Posterior vena cava (tissue), 2 donors: Measurements from ENCODE around the gene ATP11C. TPM values are rescaled to one million over a fixed set of nuclear protein-coding genes. Genes with fewer than 3 reads are reported as not detected.
"Not testable (repeated sequence)": the region's sequence is repeated elsewhere in the genome, so short reads cannot be mapped to it uniquely, and the experiment has no call there.

Source experiments
- DNase-seq: peaks from one replicate; pipeline ENCODE4 v3.0.0-alpha.2; 2020; ENCODE audit warnings: low spot score
- intact Hi-C, 2 donors: fragments of 100-400 bp; cut with DNase I; formaldehyde crosslinking; loops; one replicate each; pipeline versions ENCODE4 v1.14.1 to v1.14.2; 2022 to 2023
- total RNA-seq, 2 donors: library from RNA; stranded (reverse); fragmentation: NEBNext Ultra II Directional; extraction: Animal tissue kit (Norgen Biotek cat#: 25700); gene quantifications; one replicate each; pipeline ENCODE4 v1.2.1, GENCODE V29; 2021
- donor health status: DM: yes; HTN: yes; CAD: no.
- donor health status: DM: yes; HTN: yes; CAD: no.

Gene ATP11C
- total RNA-seq, 2 donors from 2014 or later: 24.5 to 27.2 TPM

DNA sequence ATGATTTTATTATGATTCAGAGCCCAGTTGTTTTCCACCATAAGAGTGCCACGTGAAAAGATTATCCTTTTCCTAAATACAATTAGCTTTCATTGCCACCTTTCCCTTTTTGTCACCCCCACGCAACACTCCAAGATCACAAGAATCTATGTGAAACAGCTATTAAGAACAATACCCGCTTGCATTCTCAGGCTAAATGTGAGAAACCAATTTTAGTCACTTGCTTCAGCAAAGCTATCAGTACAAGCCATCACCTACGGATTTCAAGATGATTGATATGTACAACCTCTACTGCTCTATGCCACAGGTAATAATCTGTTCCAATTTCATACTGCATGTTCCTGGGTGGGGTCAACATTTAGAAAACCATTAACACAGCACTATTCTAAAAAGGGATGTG, 2.5 kb downstream of the ATP11C start:
- intact Hi-C loops: no loop called here
- no peak for DNase-seq

DNA sequence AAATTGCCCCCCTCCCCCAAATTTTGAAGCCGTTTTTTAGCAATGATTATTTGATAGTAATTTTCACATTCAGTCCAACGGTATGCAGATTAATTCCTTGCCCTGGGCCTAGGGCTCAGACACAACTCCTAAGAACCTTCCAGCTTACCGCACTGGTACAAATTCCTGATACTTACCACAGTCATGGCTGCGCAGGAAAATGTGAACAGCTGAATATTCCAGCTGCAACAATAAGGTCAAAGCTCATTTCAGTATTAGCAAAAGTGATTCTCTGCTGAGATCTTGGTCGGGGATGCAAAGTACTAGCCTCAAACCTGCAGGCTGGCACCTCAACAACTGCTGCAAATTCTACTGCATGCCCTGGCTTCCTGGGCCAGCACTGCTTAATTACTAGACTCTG, 3.0 kb downstream of the ATP11C start:
- intact Hi-C loops: no loop called here
- no peak for DNase-seq

DNA sequence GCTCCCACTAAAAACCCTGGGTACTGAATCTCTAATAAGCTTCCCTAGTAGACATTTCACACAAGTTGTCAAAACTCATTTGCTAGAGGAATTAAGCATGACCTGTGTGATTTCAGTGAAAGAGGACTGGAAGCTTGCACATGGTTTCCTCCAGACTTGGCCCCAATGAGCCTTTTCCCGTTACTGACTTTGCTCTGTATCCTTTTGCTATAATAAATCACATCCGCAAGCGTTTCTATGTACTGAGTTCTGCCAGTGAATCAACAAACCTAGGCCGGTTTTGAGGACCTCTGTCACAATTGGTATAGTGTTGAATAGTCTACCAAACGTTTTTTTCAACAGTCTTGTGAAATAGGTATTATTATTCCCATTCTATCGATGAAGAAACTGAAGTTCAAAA, 8.2 kb downstream of the ATP11C start:
- DNase-seq: no peak
- intact Hi-C loops: no loop called here

DNA sequence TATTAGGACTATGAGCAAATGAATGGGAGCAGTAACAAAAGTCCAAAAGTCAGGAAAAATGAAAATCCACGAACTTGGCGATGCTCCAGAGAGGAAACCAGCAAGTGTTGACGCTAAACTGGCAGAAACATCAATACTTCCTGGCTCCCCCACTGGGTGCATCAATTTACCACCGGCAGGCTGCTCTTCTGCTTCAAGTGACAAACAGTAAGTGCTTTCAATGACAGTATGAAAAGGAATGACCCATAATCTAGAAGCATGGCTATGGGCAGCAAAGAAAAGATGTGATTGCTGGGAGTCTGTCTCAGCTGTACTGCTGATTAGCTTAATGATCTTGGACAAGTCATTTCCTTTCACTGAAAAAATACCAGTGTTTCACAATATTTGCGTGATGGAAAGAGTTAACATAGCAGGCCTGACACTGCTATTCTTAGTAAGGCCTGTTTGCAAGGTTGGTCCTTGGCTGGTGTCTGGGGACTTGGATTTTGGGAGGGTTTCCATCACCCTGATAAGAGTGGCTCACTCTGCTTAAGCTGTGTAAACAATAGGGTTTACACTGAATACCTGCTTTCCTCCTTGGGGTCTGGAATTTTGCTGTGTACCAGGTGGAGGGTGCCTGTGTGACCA, 8.7 kb downstream of the ATP11C start:
- no peak for DNase-seq
- intact Hi-C loops: no loop called here

DNA sequence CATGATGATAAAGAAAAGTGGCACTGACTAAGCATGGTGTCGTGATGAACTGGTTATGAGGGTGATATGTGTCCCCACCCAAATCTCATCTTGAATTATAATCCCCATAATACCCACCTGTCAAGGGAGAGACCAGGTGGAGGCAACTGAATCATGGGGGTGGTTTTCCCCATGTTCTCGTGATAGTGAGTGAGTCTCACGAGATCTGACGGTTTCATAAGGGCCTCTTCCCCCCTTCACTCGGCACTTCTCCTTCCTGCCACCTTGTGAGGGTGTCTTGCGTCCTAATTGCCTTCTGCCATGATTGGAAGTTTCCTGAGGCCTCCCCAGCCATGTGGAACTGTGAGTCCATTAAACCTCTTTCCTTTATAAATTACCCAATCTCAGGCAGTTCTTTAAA, 11.7 kb downstream of the ATP11C start:
- DNase-seq, intact Hi-C loops: not testable (repeated sequence)

DNA sequence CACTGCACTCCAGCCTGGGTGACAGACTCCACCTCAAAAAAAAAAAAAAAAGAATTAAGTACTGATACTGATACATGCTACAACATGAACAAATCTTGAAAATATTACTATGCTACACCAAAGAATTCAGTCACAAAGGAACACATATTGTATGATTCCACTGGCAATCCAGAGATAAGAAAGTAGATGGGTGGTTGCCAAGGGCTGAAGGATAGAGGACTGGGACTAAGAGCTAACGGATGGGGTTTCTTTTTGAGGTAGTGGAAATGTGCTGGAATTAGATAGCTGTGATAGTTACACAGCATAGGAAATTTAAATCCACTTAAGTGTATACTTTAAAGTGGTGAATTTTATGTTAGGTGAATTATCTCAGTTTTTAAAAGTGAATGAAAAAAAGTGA, 12.5 kb downstream of the ATP11C start:
- DNase-seq: no peak
- intact Hi-C loops: no loop called here

DNA sequence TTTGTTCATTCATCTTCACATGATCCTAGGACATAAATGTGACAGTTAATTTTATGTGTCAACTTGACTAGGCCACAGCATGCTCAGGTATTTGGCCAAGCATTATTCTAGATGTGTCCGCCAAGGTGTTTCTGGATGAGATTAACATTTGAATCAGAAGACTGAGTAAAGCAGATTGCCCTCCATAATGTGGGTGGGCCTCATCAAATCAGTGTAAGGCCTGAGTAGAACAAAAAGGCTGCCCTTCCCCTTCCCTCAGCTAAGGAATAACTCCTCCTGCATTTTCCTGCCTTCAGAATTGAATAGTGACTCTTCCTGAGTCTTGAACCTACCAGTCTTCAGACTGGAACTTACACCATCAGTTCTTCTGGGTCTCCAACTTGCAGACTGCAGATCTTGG, 18.4 kb downstream of the ATP11C start:
- no peak for DNase-seq
- intact Hi-C loops: no loop called here

DNA sequence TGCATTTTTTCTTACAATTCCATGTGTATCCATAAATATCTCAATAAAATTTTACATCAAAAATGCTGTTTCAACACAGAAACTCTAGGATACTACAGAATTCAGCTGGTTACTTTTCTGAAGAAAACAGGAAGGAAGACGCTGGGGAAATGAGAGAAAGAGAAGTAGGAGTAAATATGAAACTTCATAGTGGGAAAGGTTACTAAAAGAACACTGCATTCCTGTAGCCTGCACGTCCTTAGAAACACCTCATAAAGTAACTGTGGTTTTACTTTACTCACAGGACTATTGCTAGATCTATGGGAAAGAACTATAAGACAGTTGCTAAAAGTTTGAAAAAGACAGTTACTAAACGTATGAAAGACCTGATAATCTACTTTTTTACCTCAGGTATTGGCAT, 23.1 kb downstream of the ATP11C start:
- no peak for DNase-seq
- intact Hi-C loops: no loop called here

DNA sequence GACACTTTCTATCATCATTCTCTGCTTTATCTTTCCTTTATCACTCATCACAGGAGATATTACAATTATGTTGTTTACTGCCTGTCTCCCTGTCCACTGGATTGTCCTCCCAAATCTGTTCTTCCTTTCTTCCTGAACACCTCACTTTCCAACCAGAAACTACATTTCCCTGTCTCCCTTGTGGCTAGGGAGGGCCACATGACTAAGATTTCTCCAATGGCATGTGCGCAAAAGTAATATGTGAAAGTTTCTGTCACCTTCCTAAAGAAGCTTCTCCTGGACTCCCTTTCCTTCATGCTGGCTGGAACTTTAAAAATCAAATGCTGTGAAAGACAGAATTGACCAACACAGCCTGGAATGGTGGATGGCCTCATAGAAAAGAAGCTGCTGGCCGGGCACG, 25.8 kb downstream of the ATP11C start:
- intact Hi-C loops: no loop called here
- no peak for DNase-seq

DNA sequence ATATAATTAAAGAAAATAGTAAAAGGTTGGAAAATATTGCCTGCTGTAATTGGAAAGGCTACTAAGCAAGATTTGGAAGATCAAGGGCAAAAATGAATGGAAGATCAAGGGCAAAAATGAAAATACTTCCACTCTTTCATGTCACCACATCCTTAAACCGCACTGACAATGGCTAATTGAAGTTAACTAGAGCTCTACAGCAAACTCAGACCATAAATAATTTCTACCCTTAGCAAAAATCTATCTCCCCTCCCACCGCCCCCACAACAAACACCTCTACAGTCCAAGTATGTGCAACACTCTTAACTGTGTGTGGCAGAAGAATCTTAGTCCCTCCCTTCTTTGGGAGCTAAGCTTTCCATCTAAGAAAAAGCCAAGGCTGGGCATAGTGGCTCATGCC, 27.1 kb downstream of the ATP11C start:
- intact Hi-C loops: no loop called here
- DNase-seq: no peak

DNA sequence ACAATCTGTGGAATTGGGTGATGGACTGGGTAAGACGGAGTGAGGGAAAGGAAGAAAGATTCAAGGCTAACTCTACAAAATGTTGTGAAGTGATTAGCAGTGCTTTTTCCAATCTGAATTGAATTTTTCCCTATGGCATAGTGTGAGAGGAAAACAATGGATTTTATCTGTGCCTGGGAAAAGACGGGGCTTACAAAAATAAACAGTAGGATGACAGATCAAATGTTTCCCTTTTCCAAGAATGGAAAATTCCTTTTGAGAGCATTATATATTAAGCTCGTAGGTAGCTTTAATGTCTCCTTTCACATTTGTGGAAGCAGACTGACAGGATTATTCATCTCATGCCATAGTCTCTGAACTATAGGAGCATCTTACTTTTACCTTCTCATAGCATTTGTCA, 27.8 kb downstream of the ATP11C start:
- intact Hi-C loops: no loop called here

DNA sequence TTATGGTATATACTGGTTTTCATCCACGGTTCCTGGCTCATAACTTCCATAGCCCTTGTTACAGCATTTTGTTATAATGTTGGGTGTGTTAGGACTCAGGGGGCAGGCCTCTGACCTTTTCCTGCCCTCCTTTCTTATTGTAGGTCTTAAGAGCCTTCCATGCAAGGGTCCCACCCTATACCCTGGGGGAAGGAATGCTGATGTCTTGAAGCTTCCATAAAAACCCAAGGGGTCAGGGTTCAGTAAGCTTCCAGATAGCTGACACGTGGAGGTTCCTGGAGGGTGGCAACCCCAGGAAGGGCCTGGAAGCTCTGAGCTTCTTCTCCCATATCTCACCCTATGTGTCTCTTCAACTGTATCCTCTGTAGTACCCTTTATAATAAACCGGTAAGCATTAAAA, 29.6 kb downstream of the ATP11C start:
- intact Hi-C loops: no loop called here
- no peak for DNase-seq

More for the DNA sequence above, 27.8 kb downstream of the ATP11C start:
- no peak for DNase-seq

DNA sequence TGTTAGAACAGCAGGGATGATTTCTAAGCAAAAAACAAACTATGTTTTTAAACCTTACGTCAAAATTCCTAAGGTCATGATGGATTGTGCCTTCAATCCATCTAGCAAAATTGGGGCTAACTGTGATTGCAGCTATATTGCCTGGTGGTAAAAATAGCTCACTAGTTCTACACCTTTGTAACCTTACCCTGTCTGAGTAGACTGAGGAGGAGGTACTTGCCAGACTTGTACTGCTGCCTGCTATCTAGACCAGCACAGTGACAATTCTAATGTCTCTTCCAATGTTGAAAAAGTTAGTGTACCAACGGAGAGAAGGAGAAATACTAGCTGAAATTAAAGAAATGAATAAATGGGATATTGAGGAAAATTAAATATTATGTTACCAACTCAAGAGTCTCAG, 30.3 kb downstream of the ATP11C start:
- intact Hi-C loops: no loop called here
- no peak for DNase-seq

DNA sequence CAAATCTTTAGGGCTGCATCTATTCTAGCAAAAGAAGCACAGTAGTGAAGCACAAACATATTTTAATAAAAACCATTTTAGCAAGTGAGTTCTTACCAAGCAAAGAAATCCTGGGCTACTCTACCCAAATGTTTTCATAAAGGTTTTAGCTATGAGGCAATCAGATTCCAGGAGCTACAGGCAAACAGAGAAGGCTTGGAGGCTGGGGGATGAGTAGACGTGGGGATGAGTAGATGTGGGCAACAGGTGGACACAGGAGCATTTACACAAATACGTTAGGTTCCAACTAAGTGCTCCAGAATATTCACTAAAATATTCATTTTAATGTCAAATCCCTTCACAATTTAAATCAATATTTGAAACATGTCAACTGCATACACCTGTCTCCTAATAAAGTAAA, 34.5 kb downstream of the ATP11C start:
- intact Hi-C loops: no loop called here

DNA sequence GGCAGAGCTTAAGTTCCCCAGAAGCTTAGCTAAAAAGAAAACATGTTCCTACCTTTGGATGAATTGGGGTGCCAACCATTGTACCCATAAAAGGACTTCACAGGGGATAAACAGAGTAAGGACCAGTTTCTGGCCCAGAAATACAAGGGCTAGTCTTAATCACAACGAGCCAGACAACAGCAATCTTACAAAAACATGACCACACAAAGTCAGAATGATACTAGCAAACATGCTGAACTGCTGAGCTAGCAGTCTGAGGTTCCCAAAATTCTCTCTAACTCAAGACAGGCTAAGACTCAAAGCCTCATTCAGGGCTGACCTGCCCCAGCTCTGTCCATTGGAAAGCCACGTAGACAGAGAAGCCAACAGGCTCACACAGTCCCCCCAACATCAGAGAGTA, 40.3 kb downstream of the ATP11C start:
- intact Hi-C loops: no loop called here
- DNase-seq: no peak

More for the DNA sequence above, 34.5 kb downstream of the ATP11C start:
- no peak for DNase-seq

DNA sequence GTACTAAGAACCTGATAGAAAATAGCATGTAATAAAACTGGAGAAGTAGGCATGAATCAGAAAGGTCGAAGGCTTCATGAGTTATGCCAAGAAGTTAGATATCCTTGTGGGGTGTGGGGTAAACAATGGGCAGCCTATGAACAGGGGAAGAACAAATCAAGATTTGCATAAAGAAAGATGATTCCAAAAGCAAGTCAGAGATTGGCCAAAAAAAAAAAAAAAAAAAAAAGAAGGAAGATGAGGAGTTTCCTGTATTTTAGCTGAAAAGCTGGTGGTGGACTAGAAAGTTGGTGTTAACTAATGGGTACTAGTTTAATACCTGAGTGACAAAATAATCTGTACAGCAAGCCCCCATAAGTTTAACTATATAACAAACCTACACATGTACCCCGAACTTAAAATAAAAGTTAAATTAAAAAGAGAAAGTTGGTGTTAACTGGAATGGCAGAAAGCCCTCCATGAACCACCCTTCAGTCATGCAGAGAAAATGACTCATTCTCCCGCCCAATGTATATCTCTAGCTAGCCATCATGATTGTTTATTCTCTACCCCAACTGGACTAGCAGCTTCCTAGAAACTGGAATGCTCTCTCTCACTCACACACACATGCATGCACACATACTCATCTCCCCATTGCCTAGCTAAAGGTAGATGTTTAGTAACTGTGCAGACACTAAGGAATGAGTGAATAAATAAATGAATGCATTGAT, 41.7 kb downstream of the ATP11C start:
- intact Hi-C loops: no loop called here

DNA sequence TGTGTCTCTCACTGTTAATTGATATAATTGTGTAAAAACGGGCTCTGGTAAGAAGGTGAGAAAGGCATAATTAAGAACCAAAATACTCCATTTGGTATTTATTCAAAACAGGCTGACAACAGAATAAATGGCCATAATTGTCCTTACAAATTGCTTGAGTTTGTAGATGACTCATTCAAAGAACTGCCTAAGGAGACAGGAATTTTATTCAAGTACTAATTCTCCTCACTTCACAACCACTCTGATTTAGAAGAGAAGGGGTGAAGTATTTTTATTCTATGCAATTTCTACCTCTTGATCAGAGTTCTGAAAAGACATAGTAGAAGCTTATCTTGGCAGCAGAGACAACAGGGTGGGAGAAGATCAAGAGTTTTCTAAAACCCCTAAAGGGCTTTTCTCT, 43.1 kb downstream of the ATP11C start:
- DNase-seq: no peak
- intact Hi-C loops: no loop called here

More for the DNA sequence above, 41.7 kb downstream of the ATP11C start:
- DNase-seq: no peak

DNA sequence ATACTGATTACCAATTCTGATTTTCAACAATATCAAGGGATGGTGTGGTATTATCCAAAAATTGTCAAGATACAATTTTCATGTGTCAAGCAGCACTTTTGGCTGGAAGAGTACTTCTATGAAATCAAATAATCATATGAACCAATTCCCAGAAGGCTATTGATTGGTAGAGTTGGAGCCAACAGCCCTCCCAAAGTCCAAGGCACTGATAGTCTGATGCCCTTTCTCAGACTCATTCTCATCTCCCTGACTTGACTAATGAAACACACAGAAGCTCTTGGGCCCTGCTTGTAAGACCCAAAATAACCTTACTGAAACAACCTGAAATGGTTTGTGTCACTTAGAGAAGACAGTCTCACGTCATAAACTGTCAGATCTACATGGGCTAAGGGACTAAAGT, 48.9 kb downstream of the ATP11C start:
- intact Hi-C loops: loop anchor here in 1 of 2 donors (1.0 kb wide), 1 partner anchor 29 kb away; no protein-coding TSS in a partner anchor
- DNase-seq: no peak

DNA sequence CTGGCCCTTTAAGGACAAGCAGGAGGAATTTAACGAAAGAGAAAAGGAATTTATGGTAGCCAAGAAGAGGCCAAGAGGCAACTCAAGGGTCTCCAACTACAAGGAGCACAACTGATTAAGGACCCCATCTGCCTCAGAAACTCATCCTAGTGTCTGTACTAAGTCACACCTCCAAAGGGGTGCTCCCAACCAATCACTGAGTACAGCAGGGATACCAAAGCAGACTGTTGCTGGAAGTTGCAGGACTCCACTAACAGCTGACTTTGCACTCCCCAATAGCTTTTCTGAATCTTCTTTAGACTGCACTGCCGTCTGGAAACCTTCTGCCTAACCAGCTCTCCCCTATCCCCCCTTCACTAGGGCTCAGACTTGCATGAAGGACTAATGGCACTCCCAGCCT, 50.6 kb downstream of the ATP11C start:
- intact Hi-C loops: no loop called here
- no peak for DNase-seq

DNA sequence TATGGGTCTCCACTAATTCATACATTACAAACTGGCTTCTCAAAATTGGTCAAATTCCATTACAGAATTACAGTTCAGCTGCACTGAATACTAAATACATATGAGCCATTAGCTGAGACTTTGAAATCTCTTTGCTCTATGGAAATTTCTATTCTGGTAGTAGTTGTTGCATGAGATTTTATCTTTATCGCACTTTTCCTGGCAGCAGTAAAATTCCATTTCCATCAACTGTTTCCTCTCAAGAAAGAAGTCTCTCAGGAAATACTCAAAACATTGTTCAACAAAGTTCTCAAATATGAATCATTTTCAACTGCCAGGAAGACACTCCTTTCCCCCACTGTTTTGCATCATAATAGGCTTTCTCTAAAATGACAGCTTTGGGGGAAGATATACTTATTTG, 51.3 kb downstream of the ATP11C start:
- intact Hi-C loops: no loop called here
- no peak for DNase-seq

DNA sequence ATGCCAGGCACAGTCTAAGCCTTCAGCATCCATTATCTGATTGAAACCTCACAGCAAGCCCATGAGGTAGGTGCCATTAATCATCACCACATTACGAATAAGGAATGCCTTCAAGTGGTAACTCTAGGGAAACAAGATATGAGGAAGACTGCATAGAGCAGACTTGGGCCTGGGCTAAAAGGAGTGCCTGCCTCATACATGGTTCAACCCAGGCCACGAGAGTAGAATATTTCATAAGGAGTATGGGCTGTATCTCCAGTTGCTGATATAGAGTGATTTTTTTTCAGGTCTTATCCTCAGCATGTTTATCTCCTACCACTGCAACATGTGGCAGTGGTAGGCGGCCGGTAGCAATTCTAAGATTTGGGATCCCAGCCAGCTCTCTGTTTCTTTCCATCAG, 51.7 kb downstream of the ATP11C start:
- DNase-seq: no peak
- intact Hi-C loops: no loop called here
